ENCODE results near the gene ACSL3. TPM values are rescaled to one million over a fixed set of nuclear protein-coding genes. Genes with fewer than 3 reads are reported as not detected.

Gene ACSL3
- 23.9 and 117 TPM in 2 replicates for total RNA-seq (ENCODE audit: low replicate concordance)

GRCh38 chr2:222860740-222861410 lies at the start of gene ACSL3:
TSS of gene ACSL3 (plus strand) at chr2:222861036. CDS start at chr2:222908773, 47,737 bp downstream.

Other genes starting within 250 kb of the ACSL3 start
- 5.4 and 8.7 TPM in 2 replicates for gene FARSB, start 204.9 kb upstream of the ACSL3 start, total RNA-seq (ENCODE audit: low replicate concordance)
- gene MOGAT1, start 189.4 kb upstream of the ACSL3 start, total RNA-seq (ENCODE audit: low replicate concordance), result not detected in 2 replicates
- gene KCNE4, start 191.2 kb downstream of the ACSL3 start, total RNA-seq (ENCODE audit: low replicate concordance), result 0.38 and 15.8 TPM in 2 replicates